VCaP (cell line): ENCODE data around the gene MED15.

ENCODE experiments used
- H3K27ac ChIP-seq: fragments of 450-650 bp; 2 replicates; pipeline ENCODE4 v1.5.1; 2017
- CTCF ChIP-seq: fragments of 450-650 bp; conservative IDR thresholded peaks from 2 replicates; pipeline ENCODE4 v1.5.1; 2017; ENCODE audit warnings: mild to moderate bottlenecking, moderate library complexity

Gene MED15

GRCh38 chr22:20574920-20575353, 67.5 kb downstream of the MED15 start:
- H3K27ac ChIP-seq = no peak overlapping the region
- no peak for TF ChIP-seq CTCF

GRCh38 chr22:20575724-20576444, 68.5 kb downstream of the MED15 start:
- H3K27ac ChIP-seq = no peak overlapping the region
- no peak for TF ChIP-seq CTCF

- no peak for TF ChIP-seq CTCF
- H3K27ac ChIP-seq = no peak overlapping the region
These were observed 69.0 kb downstream of the MED15 start for GRCh38 chr22:20576445-20576816.

GRCh38 chr22:20577045-20577444, 69.6 kb downstream of the MED15 start:
- no peak overlapping the region for H3K27ac ChIP-seq
- TF ChIP-seq CTCF = no peak

GRCh38 chr22:20577549-20577975, 70.2 kb downstream of the MED15 start:
- no peak for TF ChIP-seq CTCF
- no peak overlapping the region for H3K27ac ChIP-seq

- TF ChIP-seq CTCF = no peak
- H3K27ac ChIP-seq = no peak overlapping the region
These were observed 70.8 kb downstream of the MED15 start for GRCh38 chr22:20578192-20578591.

- TF ChIP-seq CTCF = no peak
- H3K27ac ChIP-seq = no peak overlapping the region
These were observed 71.3 kb downstream of the MED15 start for GRCh38 chr22:20578707-20579106.
